Activated naive CD8-positive, alpha-beta T cell treated with anti-CD3 and anti-CD28 coated beads, Interleukin-2, amount 50 U/mL, for 24 hours (primary cell): ENCODE measurements around the gene FUS.
A peak's percentile ranks its signal among the peaks of the same experiment; 100 is the strongest.
"Not testable (repeated sequence)": the region's sequence is repeated elsewhere in the genome, so short reads cannot be mapped to it uniquely, and the experiment has no call there.

Experiments used
- ATAC-seq: fragments of 150-1000 bp; cut with Tn5 transposase; one replicate; pipeline ENCODE4 v1.10.0; 2021
- DNase-seq: peaks from one replicate; pipeline ENCODE4 v3.0.0; 2021
- H3K27ac Mint-ChIP-seq: one replicate; pipeline ENCODE4 v1.8.0; 2021; ENCODE audit warnings: mild to moderate bottlenecking, mixed read lengths
- H3K27me3 Mint-ChIP-seq: one replicate; pipeline ENCODE4 v1.8.0; 2021; ENCODE audit warnings: mixed read lengths
- H3K36me3 Mint-ChIP-seq: one replicate; pipeline ENCODE4 v1.8.0; 2021; ENCODE audit warnings: low read depth, mixed read lengths
- H3K4me1 Mint-ChIP-seq: one replicate; pipeline ENCODE4 v1.8.0; 2021; ENCODE audit warnings: mixed read lengths
- H3K4me3 Mint-ChIP-seq: one replicate; pipeline ENCODE4 v1.8.0; 2021; ENCODE audit warnings: mild to moderate bottlenecking, moderate library complexity, mixed read lengths
- H3K9me3 Mint-ChIP-seq: one replicate; pipeline ENCODE4 v1.8.0; 2021; ENCODE audit warnings: mixed read lengths

Gene FUS

GRCh38 chr16:31187808-31188189 is 7.9 kb downstream of the FUS start:
- H3K9me3 Mint-ChIP-seq, result no peaks in the 10 kb centered on the region
- no peak overlapping the region for H3K4me3 Mint-ChIP-seq
- peaks cover 87% of the 10 kb centered on the region for H3K4me1 Mint-ChIP-seq
- no peaks in the 10 kb centered on the region for H3K27me3 Mint-ChIP-seq
- DNase-seq (no peak), ATAC-seq (no peak)
- peaks cover 98% of the 10 kb centered on the region for H3K36me3 Mint-ChIP-seq
- peak overlapping the region; percentile 87 for H3K27ac Mint-ChIP-seq

- Mint-ChIP-seq H3K27ac (peak overlapping the region; percentile 87), H3K27me3 (no peaks in the 10 kb centered on the region), H3K36me3 (peaks cover 97% of the 10 kb centered on the region), H3K4me1 (peaks cover 83% of the 10 kb centered on the region), H3K4me3 (peak overlapping the region; percentile 12), H3K9me3 (no peaks in the 10 kb centered on the region)
- ATAC-seq, result no peak
- DNase-seq, result no peak
Measured at GRCh38 chr16:31188450-31189411, 8.8 kb downstream of the FUS start.

GRCh38 chr16:31189412-31189778 is 9.5 kb downstream of the FUS start:
- peak overlapping the region; percentile 2 for H3K4me3 Mint-ChIP-seq
- ATAC-seq, result no peak
- peaks cover 82% of the 10 kb centered on the region for H3K4me1 Mint-ChIP-seq
- H3K9me3 Mint-ChIP-seq, result no peaks in the 10 kb centered on the region
- H3K27ac Mint-ChIP-seq, result peak overlapping the region; percentile 87
- no peak for DNase-seq
- H3K27me3 Mint-ChIP-seq, result no peaks in the 10 kb centered on the region
- H3K36me3 Mint-ChIP-seq, result peaks cover 98% of the 10 kb centered on the region

- H3K4me3 Mint-ChIP-seq, result peak overlapping the region; percentile 50
Measured at GRCh38 chr16:31190061-31190460, 10.1 kb downstream of the FUS start.

GRCh38 chr16:31190818-31191444 is 11.0 kb downstream of the FUS start:
- Mint-ChIP-seq H3K4me1 (peaks cover 72% of the 10 kb centered on the region), H3K9me3 (no peaks in the 10 kb centered on the region), H3K4me3 (no peak overlapping the region), H3K36me3 (peaks cover 95% of the 10 kb centered on the region), H3K27me3 (no peaks in the 10 kb centered on the region), H3K27ac (peak overlapping the region; percentile 12)
- DNase-seq, result no peak
- no peak for ATAC-seq

More at GRCh38 chr16:31190061-31190460, 10.1 kb downstream of the FUS start:
- H3K4me1 Mint-ChIP-seq, result peaks cover 79% of the 10 kb centered on the region
- ATAC-seq (no peak), DNase-seq (no peak)
- no peaks in the 10 kb centered on the region for H3K9me3 Mint-ChIP-seq
- H3K27me3 Mint-ChIP-seq, result no peaks in the 10 kb centered on the region
- H3K27ac Mint-ChIP-seq, result peak overlapping the region; percentile 87
- H3K36me3 Mint-ChIP-seq, result peaks cover 97% of the 10 kb centered on the region

- DNase-seq (no peak), ATAC-seq (no peak)
- Mint-ChIP-seq H3K4me3 (no peak overlapping the region), H3K4me1 (peaks cover 70% of the 10 kb centered on the region), H3K36me3 (peaks cover 94% of the 10 kb centered on the region), H3K27me3 (no peaks in the 10 kb centered on the region), H3K27ac (peak overlapping the region; percentile 76), H3K9me3 (no peaks in the 10 kb centered on the region)
Measured at GRCh38 chr16:31191697-31192428, 11.9 kb downstream of the FUS start.

GRCh38 chr16:31192856-31193642 is 13.1 kb downstream of the FUS start:
- peak overlapping the region; percentile 68 for H3K27ac Mint-ChIP-seq
- DNase-seq (no peak), ATAC-seq (no peak)
- no peaks in the 10 kb centered on the region for H3K9me3 Mint-ChIP-seq
- H3K4me1 Mint-ChIP-seq, result peaks cover 62% of the 10 kb centered on the region
- peaks cover 83% of the 10 kb centered on the region for H3K36me3 Mint-ChIP-seq
- H3K4me3 Mint-ChIP-seq, result no peak overlapping the region
- H3K27me3 Mint-ChIP-seq, result no peaks in the 10 kb centered on the region

GRCh38 chr16:31193874-31194273 is 13.9 kb downstream of the FUS start:
- Mint-ChIP-seq H3K36me3 (peaks cover 74% of the 10 kb centered on the region), H3K4me3 (no peak overlapping the region), H3K27me3 (no peaks in the 10 kb centered on the region), H3K4me1 (peaks cover 62% of the 10 kb centered on the region), H3K9me3 (no peaks in the 10 kb centered on the region), H3K27ac (no peak overlapping the region)
- no peak for DNase-seq
- ATAC-seq, result no peak

GRCh38 chr16:31194898-31195297 is 15.0 kb downstream of the FUS start:
- Mint-ChIP-seq H3K4me3 (no peak overlapping the region), H3K4me1 (peaks cover 63% of the 10 kb centered on the region), H3K9me3 (no peaks in the 10 kb centered on the region), H3K36me3 (peaks cover 67% of the 10 kb centered on the region), H3K27me3 (no peaks in the 10 kb centered on the region), H3K27ac (peak overlapping the region; percentile 59)
- ATAC-seq (no peak), DNase-seq (no peak)

GRCh38 chr16:31195861-31196260 is 15.9 kb downstream of the FUS start:
- Mint-ChIP-seq H3K36me3 (peaks cover 59% of the 10 kb centered on the region), H3K4me1 (peaks cover 62% of the 10 kb centered on the region)
- H3K4me3 Mint-ChIP-seq, ATAC-seq, DNase-seq, H3K27ac Mint-ChIP-seq, H3K9me3 Mint-ChIP-seq, H3K27me3 Mint-ChIP-seq: not testable (repeated sequence)

- H3K36me3 Mint-ChIP-seq, result peaks cover 52% of the 10 kb centered on the region
- H3K9me3 Mint-ChIP-seq, result no peaks in the 10 kb centered on the region
- peaks cover 64% of the 10 kb centered on the region for H3K4me1 Mint-ChIP-seq
- ATAC-seq, result no peak
- no peak overlapping the region for H3K4me3 Mint-ChIP-seq
- no peak overlapping the region for H3K27ac Mint-ChIP-seq
- no peak for DNase-seq
- H3K27me3 Mint-ChIP-seq, result no peaks in the 10 kb centered on the region
Measured at GRCh38 chr16:31196324-31197088, 16.6 kb downstream of the FUS start.

GRCh38 chr16:31198207-31198882 is 18.4 kb downstream of the FUS start:
- Mint-ChIP-seq H3K9me3 (no peaks in the 10 kb centered on the region), H3K4me3 (no peak overlapping the region), H3K4me1 (peaks cover 62% of the 10 kb centered on the region), H3K27me3 (no peaks in the 10 kb centered on the region), H3K27ac (peak overlapping the region; percentile 29), H3K36me3 (peaks cover 35% of the 10 kb centered on the region)
- DNase-seq (no peak), ATAC-seq (no peak)

- no peak for DNase-seq
- Mint-ChIP-seq H3K27ac (peak overlapping the region; percentile 47), H3K4me3 (no peak overlapping the region), H3K36me3 (peaks cover 25% of the 10 kb centered on the region), H3K4me1 (peaks cover 61% of the 10 kb centered on the region), H3K9me3 (no peaks in the 10 kb centered on the region), H3K27me3 (no peaks in the 10 kb centered on the region)
- no peak for ATAC-seq
Measured at GRCh38 chr16:31199430-31200041, 19.6 kb downstream of the FUS start.
